Ramos (cell line): ENCODE measurements around the gene TTYH2.

Source experiments
- in situ Hi-C: fragments of 300-500 bp; cut with MboI; formaldehyde crosslinking; loops from one replicate; pipeline ENCODE4 v1.14.3; 2022; ENCODE audit warnings: low sequenced_read_pairs; ENCODE audit not compliant: unreplicated experiment

Gene TTYH2

DNA sequence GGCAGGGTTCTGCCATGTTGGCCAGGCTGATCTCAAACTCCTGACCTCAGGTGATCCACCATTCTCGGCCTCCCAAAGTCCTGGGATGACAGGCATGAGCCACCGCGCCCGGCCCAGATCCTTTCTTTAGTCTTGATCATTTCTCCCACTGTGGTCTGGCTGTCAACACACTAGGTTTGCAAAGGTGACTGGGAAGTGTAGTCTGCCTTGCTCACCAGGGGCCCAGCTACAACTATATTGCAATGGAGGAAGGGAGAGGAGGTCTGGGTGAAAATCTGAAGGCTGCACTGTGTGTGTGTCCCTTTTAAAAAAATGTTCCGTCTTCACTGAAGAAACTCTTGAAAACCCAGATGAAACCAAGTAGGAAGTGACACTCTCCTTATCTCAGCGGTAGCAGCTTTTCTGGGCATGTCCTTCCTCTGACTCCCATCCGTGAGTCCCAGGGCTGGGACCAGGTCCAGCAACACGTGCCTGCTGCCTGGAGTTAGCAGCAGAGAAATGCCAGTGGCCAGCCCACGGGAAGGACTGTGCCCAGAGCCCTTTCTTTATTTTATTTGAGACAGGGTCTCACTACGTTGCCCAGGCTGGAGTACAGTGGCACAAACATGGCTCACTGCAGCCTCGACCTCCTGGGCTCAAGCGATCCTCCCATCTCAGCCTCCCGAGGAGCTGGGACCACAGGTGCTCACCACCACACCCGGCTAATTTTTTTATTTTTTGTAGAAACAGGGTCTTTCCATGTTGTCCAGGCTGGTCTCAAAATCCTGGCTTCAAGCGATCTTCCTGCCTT, 94.8 kb downstream of the TTYH2 start:
- in situ Hi-C loops, result no loop called here

DNA sequence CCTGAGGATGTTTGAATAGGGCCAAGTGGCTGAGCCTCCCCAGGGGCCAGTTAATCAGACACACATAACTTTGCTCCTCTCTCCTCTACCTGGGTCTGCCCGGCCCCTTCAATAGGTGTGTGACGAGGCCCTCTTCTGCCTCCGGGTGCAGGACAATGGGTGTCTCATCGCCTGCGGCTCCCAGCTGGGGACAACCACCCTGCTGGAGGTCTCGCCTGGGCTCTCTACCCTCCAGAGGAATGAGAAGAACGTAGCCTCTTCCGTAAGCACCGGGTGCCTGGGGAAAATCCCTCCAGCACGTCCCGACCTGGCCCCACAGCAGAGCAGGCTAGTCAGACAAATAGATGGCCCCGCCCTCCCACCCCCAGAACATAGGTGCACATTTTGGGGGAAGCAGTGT, 96.5 kb downstream of the TTYH2 start:
- in situ Hi-C loops, result no loop called here
